ENCODE measurements around the gene WFDC6. TPM values are rescaled to one million over a fixed set of nuclear protein-coding genes. Genes with fewer than 3 reads are reported as not detected.

WFDC6 gene
- total and polyA plus RNA-seq, 7 donors, result not detected

GRCh38 chr20:45547206-45547770 lies 8.0 kb upstream of the WFDC6 start, which contains the start of gene EPPIN:
Gene EPPIN (minus strand): TSS chr20:45547401. CDS start chr20:45547357, 44 bp downstream.
- TF ChIP-seq EP300 (IDR thresholded peaks at IDR 0.05) (no peak), POLR2AphosphoS5 (IDR thresholded peaks at IDR 0.05) (no peak), CTCF (IDR thresholded peaks at IDR 0.05) (no peak), POLR2A (IDR thresholded peaks at IDR 0.05) (no peak)
- no peak within 1 kb of the TSS for H3K4me3 ChIP-seq
- H3K27ac ChIP-seq, result no peak within 1 kb of the TSS
- H3K27me3 ChIP-seq, result no peaks in the 10 kb centered on the region
- no peaks in the 10 kb centered on the region for H3K36me3 ChIP-seq
- intact Hi-C loops (cut with DNase I), result no loop called here
- H3K9me3 ChIP-seq, result no peaks in the 10 kb centered on the region
- 87 to 90% methylated on average over 6 of the region's 6 CpGs for WGBS, 2 donors
- H3K4me1 ChIP-seq, result no peaks in the 10 kb centered on the region
- no peak for DNase-seq

GRCh38 chr20:45545754-45546453 lies 6.6 kb upstream of the WFDC6 start:
- peak in 2 of 4 experiments; percentile 22 to 27 for TF ChIP-seq CTCF (IDR thresholded peaks at IDR 0.05)
- no peak for TF ChIP-seq EP300 (IDR thresholded peaks at IDR 0.05)
- no peak for TF ChIP-seq POLR2AphosphoS5 (IDR thresholded peaks at IDR 0.05)
- no peak for TF ChIP-seq POLR2A (IDR thresholded peaks at IDR 0.05)
- WGBS, 2 donors, result 23 to 24% methylated on average over 5 of the region's 5 CpGs
- H3K9me3 ChIP-seq, result no peaks in the 10 kb centered on the region
- no peaks in the 10 kb centered on the region for H3K36me3 ChIP-seq
- no peaks in the 10 kb centered on the region for H3K4me1 ChIP-seq
- no peak for DNase-seq
- no peaks in the 10 kb centered on the region for H3K27me3 ChIP-seq
- intact Hi-C loops (cut with DNase I), result loop anchor here (1.0 kb wide), 1 partner anchor 225 kb away; no protein-coding TSS in a partner anchor
- no peak overlapping the region for H3K27ac ChIP-seq
- H3K4me3 ChIP-seq, result no peak overlapping the region

GRCh38 chr20:45545351-45545750 lies 6.1 kb upstream of the WFDC6 start:
- H3K4me1 ChIP-seq, result no peaks in the 10 kb centered on the region
- no peak for TF ChIP-seq POLR2A (IDR thresholded peaks at IDR 0.05)
- no peak for TF ChIP-seq CTCF (IDR thresholded peaks at IDR 0.05)
- no peak for TF ChIP-seq POLR2AphosphoS5 (IDR thresholded peaks at IDR 0.05)
- no peak for TF ChIP-seq EP300 (IDR thresholded peaks at IDR 0.05)
- no peaks in the 10 kb centered on the region for H3K9me3 ChIP-seq
- no peak overlapping the region for H3K27ac ChIP-seq
- H3K4me3 ChIP-seq, result no peak overlapping the region
- H3K27me3 ChIP-seq, result no peaks in the 10 kb centered on the region
- WGBS, 2 donors, result 78 to 85% methylated on average over 3 of the region's 3 CpGs
- H3K36me3 ChIP-seq, result no peaks in the 10 kb centered on the region
- no peak for DNase-seq
- intact Hi-C loops (cut with DNase I), result no loop called here

GRCh38 chr20:45538209-45538799 lies 978 bp downstream of the WFDC6 start:
- no peaks in the 10 kb centered on the region for H3K4me1 ChIP-seq
- DNase-seq, result no peak
- no peak overlapping the region for H3K4me3 ChIP-seq
- H3K9me3 ChIP-seq, result no peaks in the 10 kb centered on the region
- no peaks in the 10 kb centered on the region for H3K36me3 ChIP-seq
- no peak overlapping the region for H3K27ac ChIP-seq
- intact Hi-C loops (cut with DNase I), result no loop called here
- WGBS, 2 donors, result 75 to 92% methylated on average over 7 of the region's 7 CpGs
- H3K27me3 ChIP-seq, result no peaks in the 10 kb centered on the region
- TF ChIP-seq EP300 (IDR thresholded peaks at IDR 0.05), result no peak
- no peak for TF ChIP-seq CTCF (IDR thresholded peaks at IDR 0.05)
- TF ChIP-seq POLR2A (IDR thresholded peaks at IDR 0.05), result no peak
- no peak for TF ChIP-seq POLR2AphosphoS5 (IDR thresholded peaks at IDR 0.05)

Data from sigmoid colon (tissue), 7 donors.